Stomach (tissue), 4 donors: ENCODE data around the gene LDB3.

ENCODE experiments used
- EP300 ChIP-seq: sonication (generic); formaldehyde crosslinking; IDR thresholded peaks from one replicate; pipeline ENCODE4 v1.6.1; 2017; ENCODE audit warnings: antibody characterized with exemption
- POLR2A ChIP-seq, 4 donors: fragments of 450-650 bp; IDR thresholded peaks; one replicate each; pipeline ENCODE4 v1.6.1; 2016; ENCODE audit warnings: antibody characterized with exemption in 4 of 4, control low read depth in 2 of 4, mild to moderate bottlenecking in 1 of 4, moderate library complexity in 1 of 4
- TF ChIP-seq, protein P1 (sequence below), 7 experiments: fragments of 450-650 bp in 4 of 7; fragments of 200-600 bp in 3 of 7; sonication (generic) in 3 of 7; IDR thresholded peaks; one replicate each; pipeline ENCODE4 v1.5.1; 2016 to 2019; ENCODE audit warnings: antibody characterized with exemption in 7 of 7, control low read depth in 2 of 7, mild to moderate bottlenecking in 1 of 7

DNA sequence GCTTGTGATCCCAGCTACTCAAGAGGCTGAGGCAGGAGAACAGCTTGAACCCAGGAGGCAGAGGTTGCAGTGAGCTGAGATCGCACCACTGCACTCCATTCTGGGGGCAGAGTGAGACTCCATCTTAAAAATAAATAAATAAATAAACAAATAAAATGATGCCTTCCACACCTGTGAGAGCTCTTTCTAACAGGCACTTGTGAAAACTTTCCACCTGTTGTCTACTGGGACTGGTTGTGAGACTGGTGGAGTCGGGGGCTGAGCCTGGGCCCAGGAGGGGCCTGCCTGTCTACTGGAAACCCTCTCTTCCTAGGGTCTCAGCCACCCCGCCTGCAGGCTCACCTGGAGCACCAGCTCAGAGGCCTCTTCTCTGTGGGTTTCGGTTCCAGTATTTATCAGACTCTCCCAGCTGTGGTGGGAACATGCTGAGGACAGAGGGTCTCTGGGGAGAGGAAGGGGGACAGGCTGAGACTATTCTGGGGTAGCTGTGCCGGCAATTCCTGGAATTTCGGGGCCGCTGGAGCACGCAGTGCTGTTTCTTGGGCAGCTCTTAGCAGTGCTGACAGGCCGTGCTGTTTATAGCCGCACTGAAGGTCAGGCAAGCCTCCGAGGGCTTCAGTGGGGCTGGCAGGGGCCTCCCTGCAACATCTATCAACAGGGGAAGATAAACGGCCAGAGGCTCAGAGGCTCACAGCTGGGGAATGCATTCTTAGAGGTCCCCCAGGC, 3.8 kb downstream of the LDB3 start:
- TF ChIP-seq, protein P1, sequence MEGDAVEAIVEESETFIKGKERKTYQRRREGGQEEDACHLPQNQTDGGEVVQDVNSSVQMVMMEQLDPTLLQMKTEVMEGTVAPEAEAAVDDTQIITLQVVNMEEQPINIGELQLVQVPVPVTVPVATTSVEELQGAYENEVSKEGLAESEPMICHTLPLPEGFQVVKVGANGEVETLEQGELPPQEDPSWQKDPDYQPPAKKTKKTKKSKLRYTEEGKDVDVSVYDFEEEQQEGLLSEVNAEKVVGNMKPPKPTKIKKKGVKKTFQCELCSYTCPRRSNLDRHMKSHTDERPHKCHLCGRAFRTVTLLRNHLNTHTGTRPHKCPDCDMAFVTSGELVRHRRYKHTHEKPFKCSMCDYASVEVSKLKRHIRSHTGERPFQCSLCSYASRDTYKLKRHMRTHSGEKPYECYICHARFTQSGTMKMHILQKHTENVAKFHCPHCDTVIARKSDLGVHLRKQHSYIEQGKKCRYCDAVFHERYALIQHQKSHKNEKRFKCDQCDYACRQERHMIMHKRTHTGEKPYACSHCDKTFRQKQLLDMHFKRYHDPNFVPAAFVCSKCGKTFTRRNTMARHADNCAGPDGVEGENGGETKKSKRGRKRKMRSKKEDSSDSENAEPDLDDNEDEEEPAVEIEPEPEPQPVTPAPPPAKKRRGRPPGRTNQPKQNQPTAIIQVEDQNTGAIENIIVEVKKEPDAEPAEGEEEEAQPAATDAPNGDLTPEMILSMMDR (IDR thresholded peaks at IDR 0.05), result no peak
- no peak for TF ChIP-seq POLR2A (IDR thresholded peaks at IDR 0.05)
- no peak for TF ChIP-seq EP300
